GM23338 (cell line): Measurements from ENCODE around the gene GNG7. TPM values are rescaled to one million over a fixed set of nuclear protein-coding genes. Genes with fewer than 3 reads are reported as not detected.

Experiments used
- ATAC-seq: fragments of 200-7000 bp; cut with Tn5 transposase; 3 replicates; pipeline ENCODE4 v1.9.1; 2020
- DNase-seq: peaks from one replicate; pipeline ENCODE4 v3.0.0-alpha.2; 2015; ENCODE audit warnings: low spot score
- H2AFZ ChIP-seq: fragments of 200-600 bp; sonication (generic); 2 replicates; pipeline ENCODE4 v1.8.0; 2016; ENCODE audit warnings: antibody characterized with exemption, mild to moderate bottlenecking, moderate library complexity
- H3F3A ChIP-seq: fragments of 200-600 bp; sonication (generic); replicated peaks from 2 replicates; pipeline ENCODE4 v1.8.0; 2017; ENCODE audit warnings: antibody characterized with exemption, mixed run types, low read depth
- H3K27ac ChIP-seq: fragments of 200-600 bp; sonication (generic); 2 replicates; pipeline ENCODE4 v1.6.1; 2016; ENCODE audit warnings: low read depth
- H3K27me3 ChIP-seq: fragments of 200-600 bp; sonication (generic); 2 replicates; pipeline ENCODE4 v1.8.0; 2016; ENCODE audit warnings: mild to moderate bottlenecking, mixed run types, moderate library complexity; ENCODE audit not compliant: insufficient read depth
- H3K36me3 ChIP-seq: fragments of 200-600 bp; sonication (generic); 2 replicates; pipeline ENCODE4 v1.8.0; 2016; ENCODE audit warnings: mild to moderate bottlenecking; ENCODE audit not compliant: insufficient read depth
- H3K4me1 ChIP-seq: fragments of 200-600 bp; sonication (generic); 2 replicates; pipeline ENCODE4 v1.8.0; 2016; ENCODE audit warnings: mild to moderate bottlenecking, moderate library complexity; ENCODE audit not compliant: insufficient read depth
- H3K4me2 ChIP-seq: fragments of 200-600 bp; sonication (generic); 2 replicates; pipeline ENCODE4 v1.7.1; 2017; ENCODE audit warnings: mixed run types
- H3K4me3 ChIP-seq: fragments of 200-600 bp; sonication (generic); 2 replicates; pipeline ENCODE4 v1.6.1; 2016; ENCODE audit warnings: mixed run types
- H3K79me2 ChIP-seq: fragments of 200-600 bp; sonication (generic); replicated peaks from 2 replicates; pipeline ENCODE4 v1.8.0; 2017; ENCODE audit warnings: mild to moderate bottlenecking; ENCODE audit not compliant: insufficient read depth
- H3K9me2 ChIP-seq: fragments of 200-600 bp; sonication (generic); 2 replicates; pipeline ENCODE4 v1.8.0; 2017; ENCODE audit not compliant: insufficient read depth
- H4K20me1 ChIP-seq: fragments of 200-600 bp; sonication (generic); replicated peaks from 2 replicates; pipeline ENCODE4 v1.8.0; 2017; ENCODE audit warnings: mild to moderate bottlenecking; ENCODE audit not compliant: insufficient read depth
- H3K27ac Mint-ChIP-seq: 2 replicates; pipeline ENCODE4 v1.8.0; 2020; ENCODE audit warnings: inconsistent platforms, mild to moderate bottlenecking, moderate library complexity, mixed read lengths
- H3K27me3 Mint-ChIP-seq: 3 replicates; pipeline ENCODE4 v1.8.0; 2022; ENCODE audit warnings: low read depth, mild to moderate bottlenecking, moderate library complexity, mixed read lengths, inconsistent platforms; ENCODE audit not compliant: insufficient read depth, poor library complexity
- H3K36me3 Mint-ChIP-seq: 3 replicates; pipeline ENCODE4 v1.8.0; 2021; ENCODE audit warnings: low read depth, mild to moderate bottlenecking, inconsistent platforms, moderate library complexity, mixed read lengths
- H3K4me1 Mint-ChIP-seq: 3 replicates; pipeline ENCODE4 v1.8.0; 2020; ENCODE audit warnings: mild to moderate bottlenecking, inconsistent platforms, mixed read lengths
- H3K4me3 Mint-ChIP-seq: 3 replicates; pipeline ENCODE4 v1.8.0; 2021; ENCODE audit warnings: moderate library complexity, mild to moderate bottlenecking, inconsistent platforms, mixed read lengths
- H3K9me3 Mint-ChIP-seq: 3 replicates; pipeline ENCODE4 v1.8.0; 2020; ENCODE audit warnings: moderate library complexity, mild to moderate bottlenecking, inconsistent platforms, mixed read lengths
- CREB1 ChIP-seq: fragments of 250-450 bp; sonication (Bioruptor Pico); IDR thresholded peaks from 2 replicates; pipeline ENCODE4 v1.5.0; 2020; ENCODE audit warnings: low read depth, mild to moderate bottlenecking, moderate library complexity
- EZH2 ChIP-seq: fragments of 200-600 bp; sonication (generic); IDR thresholded peaks from one replicate; pipeline ENCODE4 v1.8.0; 2017; ENCODE audit warnings: antibody characterized with exemption, mild to moderate bottlenecking, low read depth; ENCODE audit not compliant: unreplicated experiment
- EZH2phosphoT487 ChIP-seq: fragments of 200-600 bp; sonication (generic); IDR thresholded peaks from one replicate; pipeline ENCODE4 v1.8.1; 2018; ENCODE audit warnings: antibody characterized with exemption; ENCODE audit not compliant: unreplicated experiment
- JUNB ChIP-seq: IDR thresholded peaks from one replicate; pipeline ENCODE4 v1.6.1; 2016; ENCODE audit warnings: antibody characterized with exemption; ENCODE audit not compliant: unreplicated experiment
- NANOG ChIP-seq: IDR thresholded peaks from 2 replicates; pipeline ENCODE4 v1.6.1; 2016; ENCODE audit warnings: antibody characterized with exemption, borderline replicate concordance
- STAT1 ChIP-seq: IDR thresholded peaks from one replicate; pipeline ENCODE4 v1.6.1; 2016; ENCODE audit warnings: antibody characterized with exemption; ENCODE audit not compliant: unreplicated experiment
- polyA plus RNA-seq: library from polyadenylated mRNA; unstranded; fragments of >200 nt; fragmentation: Nextera tagmentation; extraction: Ambion mirVana; gene quantifications from 2 replicates; pipeline ENCODE4 v1.2.1, GENCODE V29; 2016
- total RNA-seq: library from RNA; depleted of rRNA; stranded (reverse); fragments of >200 nt; shearing (Covaris generic); gene quantifications from 2 replicates; pipeline ENCODE4 v1.2.3, GENCODE V29; 2014
- TF ChIP-seq, protein P1 (sequence below): fragments of 250-450 bp; sonication (Bioruptor Pico); IDR thresholded peaks from 2 replicates; pipeline ENCODE4 v1.5.0; 2020; ENCODE audit warnings: mild to moderate bottlenecking, moderate library complexity

The GNG7 gene
- total and polyA plus RNA-seq, 2 experiments from 2014 or later: 5.1 to 5.4 TPM

DNA sequence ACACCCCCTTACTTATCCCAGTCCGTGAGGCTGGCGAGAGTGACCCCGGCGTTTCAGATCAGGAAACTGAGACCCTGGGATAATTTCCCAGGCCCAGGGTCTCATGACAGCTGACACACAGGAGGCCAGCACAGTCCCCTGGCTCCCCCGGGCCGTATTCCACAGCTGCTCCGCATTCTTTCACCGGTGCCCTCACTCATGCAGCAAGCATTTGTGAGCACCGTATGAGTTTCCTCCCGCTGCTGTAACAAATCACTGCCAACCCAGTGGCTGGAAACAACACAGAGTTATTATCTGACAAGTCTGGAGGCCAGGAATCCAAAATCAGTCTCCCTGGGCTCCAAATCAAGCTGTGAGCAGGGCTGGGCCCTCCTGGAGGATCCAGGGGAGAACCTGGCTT is 205.3 kb downstream of the GNG7 start:
- TF ChIP-seq STAT1: no peak
- no peak for TF ChIP-seq CREB1
- no peak for TF ChIP-seq EZH2
- TF ChIP-seq NANOG: no peak
- TF ChIP-seq, protein P1, sequence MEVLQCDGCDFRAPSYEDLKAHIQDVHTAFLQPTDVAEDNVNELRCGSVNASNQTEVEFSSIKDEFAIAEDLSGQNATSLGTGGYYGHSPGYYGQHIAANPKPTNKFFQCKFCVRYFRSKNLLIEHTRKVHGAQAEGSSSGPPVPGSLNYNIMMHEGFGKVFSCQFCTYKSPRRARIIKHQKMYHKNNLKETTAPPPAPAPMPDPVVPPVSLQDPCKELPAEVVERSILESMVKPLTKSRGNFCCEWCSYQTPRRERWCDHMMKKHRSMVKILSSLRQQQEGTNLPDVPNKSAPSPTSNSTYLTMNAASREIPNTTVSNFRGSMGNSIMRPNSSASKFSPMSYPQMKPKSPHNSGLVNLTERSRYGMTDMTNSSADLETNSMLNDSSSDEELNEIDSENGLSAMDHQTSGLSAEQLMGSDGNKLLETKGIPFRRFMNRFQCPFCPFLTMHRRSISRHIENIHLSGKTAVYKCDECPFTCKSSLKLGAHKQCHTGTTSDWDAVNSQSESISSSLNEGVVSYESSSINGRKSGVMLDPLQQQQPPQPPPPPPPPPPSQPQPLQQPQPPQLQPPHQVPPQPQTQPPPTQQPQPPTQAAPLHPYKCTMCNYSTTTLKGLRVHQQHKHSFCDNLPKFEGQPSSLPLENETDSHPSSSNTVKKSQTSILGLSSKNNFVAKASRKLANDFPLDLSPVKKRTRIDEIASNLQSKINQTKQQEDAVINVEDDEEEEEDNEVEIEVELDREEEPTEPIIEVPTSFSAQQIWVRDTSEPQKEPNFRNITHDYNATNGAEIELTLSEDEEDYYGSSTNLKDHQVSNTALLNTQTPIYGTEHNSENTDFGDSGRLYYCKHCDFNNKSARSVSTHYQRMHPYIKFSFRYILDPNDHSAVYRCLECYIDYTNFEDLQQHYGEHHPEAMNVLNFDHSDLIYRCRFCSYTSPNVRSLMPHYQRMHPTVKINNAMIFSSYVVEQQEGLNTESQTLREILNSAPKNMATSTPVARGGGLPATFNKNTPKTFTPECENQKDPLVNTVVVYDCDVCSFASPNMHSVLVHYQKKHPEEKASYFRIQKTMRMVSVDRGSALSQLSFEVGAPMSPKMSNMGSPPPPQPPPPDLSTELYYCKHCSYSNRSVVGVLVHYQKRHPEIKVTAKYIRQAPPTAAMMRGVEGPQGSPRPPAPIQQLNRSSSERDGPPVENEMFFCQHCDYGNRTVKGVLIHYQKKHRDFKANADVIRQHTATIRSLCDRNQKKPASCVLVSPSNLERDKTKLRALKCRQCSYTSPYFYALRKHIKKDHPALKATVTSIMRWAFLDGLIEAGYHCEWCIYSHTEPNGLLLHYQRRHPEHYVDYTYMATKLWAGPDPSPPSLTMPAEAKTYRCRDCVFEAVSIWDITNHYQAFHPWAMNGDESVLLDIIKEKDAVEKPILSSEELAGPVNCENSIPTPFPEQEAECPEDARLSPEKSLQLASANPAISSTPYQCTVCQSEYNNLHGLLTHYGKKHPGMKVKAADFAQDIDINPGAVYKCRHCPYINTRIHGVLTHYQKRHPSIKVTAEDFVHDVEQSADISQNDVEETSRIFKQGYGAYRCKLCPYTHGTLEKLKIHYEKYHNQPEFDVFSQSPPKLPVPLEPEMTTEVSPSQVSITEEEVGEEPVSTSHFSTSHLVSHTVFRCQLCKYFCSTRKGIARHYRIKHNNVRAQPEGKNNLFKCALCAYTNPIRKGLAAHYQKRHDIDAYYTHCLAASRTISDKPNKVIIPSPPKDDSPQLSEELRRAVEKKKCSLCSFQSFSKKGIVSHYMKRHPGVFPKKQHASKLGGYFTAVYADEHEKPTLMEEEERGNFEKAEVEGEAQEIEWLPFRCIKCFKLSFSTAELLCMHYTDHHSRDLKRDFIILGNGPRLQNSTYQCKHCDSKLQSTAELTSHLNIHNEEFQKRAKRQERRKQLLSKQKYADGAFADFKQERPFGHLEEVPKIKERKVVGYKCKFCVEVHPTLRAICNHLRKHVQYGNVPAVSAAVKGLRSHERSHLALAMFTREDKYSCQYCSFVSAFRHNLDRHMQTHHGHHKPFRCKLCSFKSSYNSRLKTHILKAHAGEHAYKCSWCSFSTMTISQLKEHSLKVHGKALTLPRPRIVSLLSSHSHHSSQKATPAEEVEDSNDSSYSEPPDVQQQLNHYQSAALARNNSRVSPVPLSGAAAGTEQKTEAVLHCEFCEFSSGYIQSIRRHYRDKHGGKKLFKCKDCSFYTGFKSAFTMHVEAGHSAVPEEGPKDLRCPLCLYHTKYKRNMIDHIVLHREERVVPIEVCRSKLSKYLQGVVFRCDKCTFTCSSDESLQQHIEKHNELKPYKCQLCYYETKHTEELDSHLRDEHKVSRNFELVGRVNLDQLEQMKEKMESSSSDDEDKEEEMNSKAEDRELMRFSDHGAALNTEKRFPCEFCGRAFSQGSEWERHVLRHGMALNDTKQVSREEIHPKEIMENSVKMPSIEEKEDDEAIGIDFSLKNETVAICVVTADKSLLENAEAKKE (CRISPR knock-in tag): no peak
- TF ChIP-seq JUNB: no peak
- TF ChIP-seq EZH2phosphoT487: no peak
- 0 out of 2 replicates have a peak, but pooled peaks cover 5% of the 10 kb centered on the region for H3F3A ChIP-seq
- Mint-ChIP-seq H3K27ac (no peak overlapping the region), H3K4me1 (peaks cover 25% of the 10 kb centered on the region; the same call in 2 of the 3 replicates), H3K36me3 (no peaks in the 10 kb centered on the region), H3K4me3 (no peak overlapping the region), H3K27me3 (peaks cover 25% of the 10 kb centered on the region), H3K9me3 (no peaks in the 10 kb centered on the region)
- no peaks in the 10 kb centered on the region for H3K36me3 ChIP-seq
- H3K9me2 ChIP-seq: no peaks in the 10 kb centered on the region
- H2AFZ ChIP-seq: no peak overlapping the region
- H3K4me3 ChIP-seq: no peak overlapping the region
- peaks cover 12% of the 10 kb centered on the region; the same call in 1 of the 2 replicates for H3K27me3 ChIP-seq
- H3K4me1 ChIP-seq: peaks cover 9% of the 10 kb centered on the region; the same call in 1 of the 2 replicates
- ATAC-seq: no peak
- DNase-seq: no peak
- no peaks in the 10 kb centered on the region for H4K20me1 ChIP-seq
- H3K4me2 ChIP-seq: no peak overlapping the region
- no peaks in the 10 kb centered on the region for H3K79me2 ChIP-seq
- no peak overlapping the region for H3K27ac ChIP-seq
